ENCODE results near the gene NUDT5. TPM values are rescaled to one million over a fixed set of nuclear protein-coding genes. Genes with fewer than 3 reads are reported as not detected.
"Not testable (repeated sequence)": the region's sequence is repeated elsewhere in the genome, so short reads cannot be mapped to it uniquely, and the experiment has no call there.

NUDT5 gene
- 100 to 1,000 TPM in 1 of 2 experiments, 10 to 100 TPM in 1; 99.9 to 108 TPM for total RNA-seq

DNA sequence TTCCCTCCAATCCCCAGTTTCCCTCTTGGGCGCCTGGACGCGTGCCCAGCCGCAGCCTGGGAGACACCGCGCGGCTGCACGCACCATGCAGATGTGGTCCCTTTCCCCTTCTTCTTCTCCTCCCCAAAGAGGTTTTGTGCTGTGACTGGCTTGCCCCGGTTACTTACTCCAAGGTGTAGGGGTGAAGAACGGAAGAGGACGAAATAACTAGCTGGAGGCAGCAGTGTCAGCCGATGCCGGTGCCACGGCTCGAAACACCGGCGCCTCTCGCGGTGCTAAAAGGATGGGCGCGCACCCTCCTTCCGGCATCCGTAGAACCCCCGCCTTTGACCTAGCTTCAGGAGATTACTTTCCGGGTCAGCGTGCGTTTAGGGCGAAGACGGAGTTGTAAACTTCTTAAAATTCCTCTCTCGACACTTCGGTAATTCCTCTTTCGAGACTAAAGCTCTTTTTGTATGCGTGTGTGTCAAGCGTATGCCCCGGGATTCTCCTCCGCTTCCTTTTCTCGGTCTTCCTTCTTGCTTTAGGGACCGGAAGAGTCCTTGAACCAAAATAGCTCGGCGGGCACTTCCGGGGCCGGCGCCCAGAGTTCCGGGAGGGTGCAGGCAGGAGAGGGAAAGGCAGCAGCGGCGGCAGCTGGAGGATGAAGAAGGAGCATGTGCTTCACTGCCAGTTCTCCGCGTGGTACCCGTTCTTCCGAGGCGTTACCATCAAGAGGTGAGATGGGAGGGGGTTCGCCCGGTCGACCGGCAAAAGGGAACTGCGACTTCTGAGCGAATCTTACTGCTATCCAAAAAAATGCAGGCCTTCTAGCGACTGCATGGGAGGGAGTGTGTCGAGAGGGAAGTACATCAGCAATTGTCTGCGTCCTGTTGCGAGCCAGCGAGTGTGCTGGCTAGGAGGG, at the start of gene NUDT5, which contains the start of gene CDC123:
NUDT5 (minus strand) TSS at position 289 of the 904 bp plus-strand sequence. CDS start 9,600 bp downstream, outside the sequence.
CDC123 (plus strand) TSS at position 586 of the 904 bp plus-strand sequence; CDS start at position 644, 58 bp downstream.
- Mint-ChIP-seq H3K27ac (peak within 1 kb of the TSS; percentile 97), H3K36me3 (ENCODE audit: low read depth) (peaks cover 47% of the 10 kb centered on the region), H3K4me1 (peaks cover 42% of the 10 kb centered on the region), H3K9me3 (ENCODE audit: low read depth) (no peaks in the 10 kb centered on the region), H3K4me3 (peak within 1 kb of the TSS; percentile 96), H3K27me3 (no peaks in the 10 kb centered on the region)
- ChIA-PET CTCF (interaction anchor here (0.7 to 5.2 kb wide), 9 partner anchors 8 to 453 kb away, joined by 3 to 38 read pairs (median 3); partner anchors contain the start of gene UPF2), POLR2A (interaction anchor here (0.5 to 1.3 kb wide), 9 partner anchors 8 to 453 kb away, joined by 3 to 12 read pairs (median 4); partner anchors contain the start of gene UPF2)
- intact Hi-C loops (cut with DNase I, micrococcal nuclease): loop anchor here (1.0 to 5.0 kb wide), 12 partner anchors 15 to 1391 kb away; partner anchors contain the start of genes DHTKD1 (in 2 of the 2), SEC61A2 (in 2 of the 2), UPF2 (in 2 of the 2) and CAMK1D (in 1 of the 2)
- ATAC-seq: peak; percentile 94
- peak; percentile 94 for DNase-seq

DNA sequence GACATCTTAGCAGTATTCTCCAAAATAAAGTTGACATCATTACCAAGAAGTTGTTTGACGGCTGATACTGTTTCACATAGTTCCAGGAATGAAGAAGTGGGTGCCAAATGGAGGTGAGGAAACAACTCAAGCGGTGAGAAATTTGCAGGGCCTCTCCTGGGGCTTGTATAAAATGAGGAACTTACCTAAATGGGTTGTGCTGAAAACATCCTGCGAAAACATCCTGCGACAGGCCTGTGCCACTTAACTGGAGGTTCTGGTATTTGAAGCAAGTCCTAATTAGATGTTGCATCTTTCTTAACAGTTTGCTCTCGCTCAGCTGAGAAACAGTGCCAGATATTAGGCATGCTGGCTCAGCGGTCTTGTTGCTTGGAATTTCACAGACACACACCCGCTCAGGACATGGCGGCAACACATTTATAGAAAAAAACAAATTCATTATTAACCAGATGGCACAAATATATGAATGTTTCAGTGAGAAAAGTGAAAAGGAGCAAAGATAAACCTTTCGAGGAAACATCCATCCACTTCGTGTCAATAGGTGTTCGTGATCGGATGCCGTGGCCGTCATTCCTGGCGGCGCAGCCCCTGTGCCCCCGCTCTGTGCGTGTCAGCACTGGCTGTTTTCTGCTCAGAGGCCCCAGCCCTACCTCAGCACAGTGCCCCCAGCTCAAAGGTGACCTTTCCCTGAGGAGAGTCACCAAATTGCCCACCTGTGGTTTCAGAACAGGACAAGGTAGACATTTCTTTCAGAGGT, 48.4 kb upstream of the NUDT5 start:
- no peaks in the 10 kb centered on the region for H3K9me3 Mint-ChIP-seq (ENCODE audit: low read depth)
- no peak overlapping the region for H3K4me3 Mint-ChIP-seq
- intact Hi-C loops (cut with DNase I, micrococcal nuclease): loop anchor here in 1 of 2 experiments (5.0 kb wide), 1 partner anchor 42 kb away; no protein-coding TSS in a partner anchor
- peak overlapping the region; percentile 65 for H3K27ac Mint-ChIP-seq
- ChIA-PET POLR2A (no interaction called here), CTCF (interaction anchor here (0.6 to 1.0 kb wide), 2 partner anchors 8 to 417 kb away, joined by 3 to 4 read pairs; no protein-coding TSS in a partner anchor)
- no peak for ATAC-seq
- H3K36me3 Mint-ChIP-seq (ENCODE audit: low read depth): peaks cover 60% of the 10 kb centered on the region
- H3K27me3 Mint-ChIP-seq: no peaks in the 10 kb centered on the region
- no peak for DNase-seq
- peaks cover 31% of the 10 kb centered on the region for H3K4me1 Mint-ChIP-seq

DNA sequence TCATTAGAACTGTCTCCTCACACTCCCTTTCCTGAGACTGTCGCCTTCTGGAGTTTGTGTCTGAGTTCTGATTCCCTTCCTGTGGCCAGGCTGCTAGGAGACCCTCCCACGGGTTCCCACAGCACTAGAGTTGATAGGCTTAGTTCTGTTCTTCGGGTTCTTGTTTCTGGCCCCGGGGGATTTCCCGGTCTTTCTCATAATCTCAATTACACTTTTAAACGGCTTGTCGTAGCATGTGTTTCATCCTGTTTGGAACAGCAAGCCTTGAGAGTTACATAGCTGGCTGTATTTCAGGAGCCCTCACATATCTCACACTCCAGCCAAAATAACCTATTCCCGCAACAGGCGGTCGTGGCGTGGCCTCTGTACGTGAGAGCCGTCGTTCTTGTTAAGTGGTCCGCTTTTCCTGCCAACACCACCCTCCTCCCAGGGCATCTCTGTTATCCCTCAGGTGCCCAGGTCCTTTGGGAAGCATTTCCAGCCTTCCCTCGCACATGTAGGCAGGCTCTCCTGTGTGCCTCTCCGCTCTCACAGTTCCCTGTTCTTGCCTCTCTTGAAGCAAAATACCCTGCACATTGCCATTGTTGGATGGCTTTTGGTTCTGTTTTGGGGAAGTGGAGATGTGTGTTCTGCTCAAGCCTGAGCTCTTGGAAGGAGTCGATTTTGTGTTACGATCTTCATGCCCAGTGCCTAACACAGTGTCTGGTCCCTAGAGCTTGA, 46.3 kb upstream of the NUDT5 start:
- Mint-ChIP-seq H3K9me3 (ENCODE audit: low read depth) (no peaks in the 10 kb centered on the region), H3K36me3 (ENCODE audit: low read depth) (peaks cover 61% of the 10 kb centered on the region), H3K4me3 (peak overlapping the region; percentile 54), H3K27ac (peak overlapping the region; percentile 86), H3K27me3 (no peaks in the 10 kb centered on the region), H3K4me1 (peaks cover 31% of the 10 kb centered on the region)
- intact Hi-C loops (cut with DNase I, micrococcal nuclease): loop anchor here in 1 of 2 experiments (5.0 kb wide), 1 partner anchor 40 kb away; no protein-coding TSS in a partner anchor
- DNase-seq (peak; percentile 85), ATAC-seq (peak; percentile 95)
- POLR2A ChIA-PET: interaction anchor here (0.6 to 0.7 kb wide), 2 partner anchors 105 to 539 kb away, joined by 3 read pairs; no protein-coding TSS in a partner anchor
- CTCF ChIA-PET: interaction anchor here (0.6 to 1.5 kb wide), 2 partner anchors 9 to 10 kb away, joined by 4 read pairs; no protein-coding TSS in a partner anchor

DNA sequence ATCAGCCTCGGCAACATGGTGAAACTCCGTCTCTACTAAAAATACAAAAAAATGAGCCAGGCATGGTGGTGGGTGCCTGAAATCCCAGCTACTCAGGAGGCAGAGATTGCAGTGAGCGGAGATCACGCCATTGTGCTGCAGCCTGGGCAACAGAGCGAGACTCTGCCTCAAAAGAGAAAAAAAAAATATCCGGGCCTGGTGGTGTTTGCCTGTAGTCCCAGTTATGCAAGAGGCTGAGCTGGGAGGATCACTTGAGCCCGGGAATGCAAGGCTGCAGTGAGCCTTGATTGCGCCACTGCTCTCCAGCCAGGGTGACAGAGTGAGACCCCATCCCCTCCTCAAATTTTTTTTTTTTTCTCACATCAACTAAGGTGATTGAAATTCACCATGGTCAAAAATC, 43.1 kb upstream of the NUDT5 start:
- H3K27ac Mint-ChIP-seq: no peak overlapping the region
- intact Hi-C loops (cut with DNase I, micrococcal nuclease): no loop called here
- CTCF ChIA-PET: interaction anchor here (0.9 kb wide), 1 partner anchor 109 kb away, joined by 3 read pairs; no protein-coding TSS in a partner anchor
- no peaks in the 10 kb centered on the region for H3K27me3 Mint-ChIP-seq
- peaks cover 62% of the 10 kb centered on the region for H3K36me3 Mint-ChIP-seq (ENCODE audit: low read depth)
- H3K4me3 Mint-ChIP-seq: no peak overlapping the region
- ATAC-seq: no peak
- H3K4me1 Mint-ChIP-seq: peaks cover 31% of the 10 kb centered on the region
- DNase-seq: no peak
- no peaks in the 10 kb centered on the region for H3K9me3 Mint-ChIP-seq (ENCODE audit: low read depth)
- POLR2A ChIA-PET: interaction anchor here (0.6 kb wide), 1 partner anchor 420 kb away, joined by 3 read pairs; no protein-coding TSS in a partner anchor

DNA sequence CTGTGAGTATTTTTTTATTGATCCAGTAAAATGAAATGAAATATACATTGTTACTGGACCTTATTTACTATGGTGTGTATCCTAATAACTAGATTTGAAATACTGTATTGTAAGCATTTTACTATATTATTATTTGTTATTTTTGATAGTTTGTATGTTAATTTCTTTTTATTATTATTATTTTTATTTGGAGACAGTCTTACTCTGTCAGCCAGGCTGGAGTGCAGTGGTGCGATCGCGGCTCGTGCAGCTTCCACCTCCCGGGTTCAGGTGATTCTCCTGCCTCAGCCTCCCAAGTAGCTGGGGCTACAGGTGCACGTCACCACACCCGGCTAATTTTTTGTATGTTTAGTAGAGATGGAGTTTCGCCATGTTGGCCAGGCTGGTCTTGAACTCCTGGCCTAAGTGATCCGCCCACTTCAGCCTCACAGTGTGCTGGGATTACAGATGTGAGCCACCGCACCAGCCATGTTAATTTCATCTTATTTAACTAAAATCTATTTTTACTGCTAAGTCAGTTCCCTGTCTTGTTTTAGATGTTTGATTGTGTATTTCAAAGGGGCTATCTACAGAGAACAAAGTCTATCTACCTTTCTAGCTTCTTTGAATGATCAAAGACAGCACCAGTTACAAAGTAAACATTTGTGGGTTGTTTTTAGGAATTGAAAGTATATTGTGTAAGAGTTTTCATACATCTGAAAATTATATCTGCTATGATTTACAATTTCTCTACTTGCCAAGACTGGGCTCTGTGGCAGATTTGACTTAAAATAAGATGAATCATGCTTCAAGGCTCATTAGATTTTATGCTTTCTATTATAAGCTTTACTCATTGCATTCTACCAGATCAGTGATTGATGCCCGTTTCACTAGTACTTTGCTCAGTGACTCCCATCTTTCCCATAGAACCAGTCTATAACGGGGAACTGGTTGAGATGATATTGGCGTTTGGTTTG, 41.9 kb upstream of the NUDT5 start:
- Mint-ChIP-seq H3K4me1 (peaks cover 27% of the 10 kb centered on the region), H3K36me3 (ENCODE audit: low read depth) (peaks cover 57% of the 10 kb centered on the region), H3K27ac (no peak overlapping the region), H3K9me3 (ENCODE audit: low read depth) (no peaks in the 10 kb centered on the region), H3K4me3 (no peak overlapping the region), H3K27me3 (no peaks in the 10 kb centered on the region)
- ChIA-PET CTCF (interaction anchor here (0.5 to 1.0 kb wide), 2 partner anchors 22 to 470 kb away, joined by 3 to 4 read pairs; no protein-coding TSS in a partner anchor), POLR2A (no interaction called here)
- DNase-seq (no peak), ATAC-seq (no peak)
- intact Hi-C loops (cut with DNase I, micrococcal nuclease): no loop called here

DNA sequence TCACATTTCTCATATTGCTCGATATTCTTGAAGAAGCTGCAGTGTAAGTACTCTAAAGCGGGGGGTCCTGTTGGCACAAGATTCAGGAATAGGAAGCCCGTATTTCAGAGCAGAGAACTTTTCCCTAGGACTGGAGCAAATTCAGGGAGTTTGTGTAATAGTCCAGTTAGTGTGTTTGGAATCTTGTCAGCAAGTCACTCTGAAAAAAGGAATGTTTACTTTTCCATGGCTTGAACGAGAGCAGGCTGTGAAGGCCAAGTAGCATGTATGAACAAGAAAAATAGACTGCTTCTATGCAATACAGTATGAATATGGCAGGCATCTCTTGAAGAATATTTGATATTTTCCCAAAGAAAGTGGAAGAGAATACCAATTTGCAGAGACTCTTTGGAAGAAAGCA, 40.1 kb upstream of the NUDT5 start:
- Mint-ChIP-seq H3K27ac (no peak overlapping the region), H3K27me3 (no peaks in the 10 kb centered on the region), H3K9me3 (ENCODE audit: low read depth) (no peaks in the 10 kb centered on the region), H3K4me1 (peaks cover 10% of the 10 kb centered on the region), H3K36me3 (ENCODE audit: low read depth) (peaks cover 49% of the 10 kb centered on the region), H3K4me3 (no peak overlapping the region)
- intact Hi-C loops (cut with DNase I, micrococcal nuclease): no loop called here
- ChIA-PET POLR2A (no interaction called here), CTCF (no interaction called here)
- no peak for ATAC-seq
- no peak for DNase-seq

DNA sequence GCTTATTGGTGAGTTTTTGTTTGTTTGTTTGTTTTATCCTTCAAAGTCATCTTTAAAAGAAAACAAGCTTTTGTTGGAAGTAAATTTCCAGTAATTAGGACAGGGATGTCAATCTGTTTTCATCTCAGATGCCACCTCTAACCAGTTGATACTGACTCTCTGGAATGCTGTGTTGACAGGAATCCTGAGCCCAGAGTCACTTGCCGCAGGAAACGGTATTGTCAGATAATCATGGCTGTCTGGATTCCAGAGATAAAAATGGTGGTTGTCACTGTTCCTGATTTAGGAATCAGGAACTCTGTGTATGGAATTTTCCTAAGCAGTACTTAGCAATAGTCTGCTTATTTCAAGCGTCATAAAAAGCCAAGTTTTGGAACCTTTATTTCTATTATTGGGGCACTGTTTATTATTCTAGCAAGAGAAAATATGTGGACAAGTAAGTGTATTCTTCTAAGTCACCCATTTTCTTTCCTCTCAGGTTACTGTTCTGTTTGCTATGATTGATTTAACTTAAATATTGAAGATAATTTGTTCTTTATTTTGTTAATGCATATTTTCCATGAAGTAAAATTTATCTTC, 39.5 kb upstream of the NUDT5 start:
- intact Hi-C loops (cut with DNase I, micrococcal nuclease): no loop called here
- ChIA-PET CTCF (no interaction called here), POLR2A (no interaction called here)
- peaks cover 4% of the 10 kb centered on the region for H3K4me1 Mint-ChIP-seq
- H3K36me3 Mint-ChIP-seq (ENCODE audit: low read depth): peaks cover 46% of the 10 kb centered on the region
- no peaks in the 10 kb centered on the region for H3K9me3 Mint-ChIP-seq (ENCODE audit: low read depth)
- H3K27me3 Mint-ChIP-seq: no peaks in the 10 kb centered on the region
- no peak for ATAC-seq
- no peak for DNase-seq
- no peak overlapping the region for H3K27ac Mint-ChIP-seq
- H3K4me3 Mint-ChIP-seq: no peak overlapping the region

DNA sequence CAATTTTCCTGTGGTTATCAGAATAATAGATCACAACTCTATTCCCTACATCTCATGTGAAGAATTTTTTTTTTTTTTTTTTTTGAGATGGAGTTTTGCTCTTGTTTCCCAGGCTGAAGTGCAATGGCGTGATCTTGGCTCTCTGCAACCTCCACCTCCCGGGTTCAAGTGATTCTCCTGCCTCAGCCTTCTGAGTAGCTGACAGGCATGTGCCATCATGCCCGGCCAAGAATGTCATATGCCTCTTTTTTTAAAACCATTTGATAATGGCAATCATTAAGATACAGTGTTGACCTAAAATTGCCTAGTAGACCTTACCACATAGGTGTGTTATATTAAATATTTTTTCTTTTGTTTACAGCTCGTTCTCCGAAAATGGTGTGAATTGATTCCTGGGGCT, 39.0 kb upstream of the NUDT5 start:
- CTCF ChIA-PET; DNase-seq; ATAC-seq; H3K4me1 Mint-ChIP-seq; H3K27ac Mint-ChIP-seq; H3K9me3 Mint-ChIP-seq (ENCODE audit: low read depth); intact Hi-C loops (cut with DNase I, micrococcal nuclease); H3K4me3 Mint-ChIP-seq; POLR2A ChIA-PET; H3K27me3 Mint-ChIP-seq: not testable (repeated sequence)
- H3K36me3 Mint-ChIP-seq (ENCODE audit: low read depth): peaks cover 48% of the 10 kb centered on the region

DNA sequence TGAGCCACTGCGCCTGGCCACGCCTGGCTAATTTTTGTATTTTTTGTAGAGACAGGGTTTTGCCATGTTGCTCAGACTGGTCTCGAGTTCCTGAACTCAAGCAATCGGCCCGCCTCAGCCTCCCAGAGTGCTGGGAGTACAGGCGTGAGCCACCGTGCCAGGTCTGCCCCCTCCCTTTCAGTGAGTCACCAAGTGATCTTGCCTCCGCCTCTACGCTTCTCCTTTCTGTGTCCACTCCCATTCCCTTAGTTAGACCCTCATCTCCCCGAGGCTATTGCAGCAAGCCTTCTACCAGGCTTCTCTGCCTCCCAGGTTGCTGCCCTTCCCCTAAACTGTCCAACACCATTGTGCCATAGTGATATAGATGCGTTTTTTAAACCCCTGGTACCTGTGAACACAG, 33.2 kb upstream of the NUDT5 start:
- Mint-ChIP-seq H3K4me3 (no peak overlapping the region), H3K9me3 (ENCODE audit: low read depth) (no peaks in the 10 kb centered on the region), H3K4me1 (no peaks in the 10 kb centered on the region), H3K36me3 (ENCODE audit: low read depth) (peaks cover 51% of the 10 kb centered on the region), H3K27me3 (no peaks in the 10 kb centered on the region), H3K27ac (no peak overlapping the region)
- no peak for ATAC-seq
- CTCF ChIA-PET: interaction anchor here (0.7 to 5.4 kb wide), 4 partner anchors 10 to 14 kb away, joined by 3 to 19 read pairs (median 10); no protein-coding TSS in a partner anchor
- intact Hi-C loops (cut with DNase I, micrococcal nuclease): no loop called here
- no peak for DNase-seq
- POLR2A ChIA-PET: no interaction called here
